ENCODE results near the gene APOC4.
A peak's percentile ranks its signal among the peaks of the same experiment; 100 is the strongest.

The APOC4 gene

DNA sequence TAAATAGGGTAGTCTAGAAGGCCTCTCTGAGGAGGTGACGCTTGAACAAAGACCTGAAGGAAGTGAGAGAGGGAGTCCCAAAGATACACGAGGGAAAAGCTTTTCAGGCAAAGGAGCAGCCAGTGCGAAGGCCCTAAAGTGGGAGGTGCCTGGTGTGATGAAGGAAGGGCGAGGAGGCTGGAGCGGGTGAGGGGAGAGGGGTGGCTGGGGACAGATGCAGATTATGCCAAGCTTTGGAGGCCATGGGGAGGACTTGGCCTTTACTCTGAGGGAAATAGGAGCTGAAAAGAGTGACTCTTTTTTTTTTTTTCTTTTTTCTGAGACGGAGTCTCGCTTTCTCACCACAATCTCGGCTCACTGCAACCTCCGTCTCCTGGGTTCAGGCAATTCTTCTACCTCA, 16.1 kb downstream of the APOC4 start:
- H3K4me1 Mint-ChIP-seq, result peaks cover 55% of the 10 kb centered on the region
- H3K27me3 Mint-ChIP-seq (ENCODE audit: low read depth), result no peaks in the 10 kb centered on the region
- H3K4me3 Mint-ChIP-seq, result peak overlapping the region; percentile 7 to 99 (median 95)
- H3K27ac Mint-ChIP-seq, result no peak overlapping the region
- TF ChIP-seq, protein P1, sequence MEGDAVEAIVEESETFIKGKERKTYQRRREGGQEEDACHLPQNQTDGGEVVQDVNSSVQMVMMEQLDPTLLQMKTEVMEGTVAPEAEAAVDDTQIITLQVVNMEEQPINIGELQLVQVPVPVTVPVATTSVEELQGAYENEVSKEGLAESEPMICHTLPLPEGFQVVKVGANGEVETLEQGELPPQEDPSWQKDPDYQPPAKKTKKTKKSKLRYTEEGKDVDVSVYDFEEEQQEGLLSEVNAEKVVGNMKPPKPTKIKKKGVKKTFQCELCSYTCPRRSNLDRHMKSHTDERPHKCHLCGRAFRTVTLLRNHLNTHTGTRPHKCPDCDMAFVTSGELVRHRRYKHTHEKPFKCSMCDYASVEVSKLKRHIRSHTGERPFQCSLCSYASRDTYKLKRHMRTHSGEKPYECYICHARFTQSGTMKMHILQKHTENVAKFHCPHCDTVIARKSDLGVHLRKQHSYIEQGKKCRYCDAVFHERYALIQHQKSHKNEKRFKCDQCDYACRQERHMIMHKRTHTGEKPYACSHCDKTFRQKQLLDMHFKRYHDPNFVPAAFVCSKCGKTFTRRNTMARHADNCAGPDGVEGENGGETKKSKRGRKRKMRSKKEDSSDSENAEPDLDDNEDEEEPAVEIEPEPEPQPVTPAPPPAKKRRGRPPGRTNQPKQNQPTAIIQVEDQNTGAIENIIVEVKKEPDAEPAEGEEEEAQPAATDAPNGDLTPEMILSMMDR (IDR thresholded peaks at IDR 0.05; ENCODE audit: unreplicated experiment in 3 of 3), result no peak
- peaks cover 13% of the 10 kb centered on the region for H3K36me3 Mint-ChIP-seq (ENCODE audit: low read depth)
- H3K9me3 Mint-ChIP-seq, result no peaks in the 10 kb centered on the region

DNA sequence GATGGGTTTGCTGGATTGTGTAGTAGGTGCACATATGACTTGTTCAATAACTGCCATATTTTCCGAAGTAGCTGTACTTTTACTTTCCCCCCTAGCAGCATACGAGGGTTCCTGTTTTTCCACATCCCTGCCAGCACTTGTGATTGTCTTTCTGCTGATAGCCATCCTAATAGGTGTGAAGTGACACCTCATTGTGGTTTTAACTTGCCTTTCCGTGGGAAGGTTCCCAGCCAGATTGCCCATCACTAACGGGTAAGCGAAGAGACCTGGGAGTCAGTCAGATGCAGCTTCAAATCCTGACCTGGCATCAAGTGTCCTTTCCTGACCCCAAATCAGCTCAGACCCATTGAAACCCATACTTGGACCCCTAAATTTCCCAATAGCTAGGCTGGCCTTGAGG, 17.7 kb downstream of the APOC4 start:
- Mint-ChIP-seq H3K4me1 (peaks cover 52% of the 10 kb centered on the region), H3K36me3 (ENCODE audit: low read depth) (peaks cover 20% of the 10 kb centered on the region), H3K27ac (no peak overlapping the region), H3K4me3 (peak overlapping the region in 1 of 3 experiments; percentile 43), H3K27me3 (ENCODE audit: low read depth) (no peaks in the 10 kb centered on the region), H3K9me3 (no peaks in the 10 kb centered on the region)
- TF ChIP-seq, protein P1 (IDR thresholded peaks at IDR 0.05; ENCODE audit: unreplicated experiment in 3 of 3), result no peak

DNA sequence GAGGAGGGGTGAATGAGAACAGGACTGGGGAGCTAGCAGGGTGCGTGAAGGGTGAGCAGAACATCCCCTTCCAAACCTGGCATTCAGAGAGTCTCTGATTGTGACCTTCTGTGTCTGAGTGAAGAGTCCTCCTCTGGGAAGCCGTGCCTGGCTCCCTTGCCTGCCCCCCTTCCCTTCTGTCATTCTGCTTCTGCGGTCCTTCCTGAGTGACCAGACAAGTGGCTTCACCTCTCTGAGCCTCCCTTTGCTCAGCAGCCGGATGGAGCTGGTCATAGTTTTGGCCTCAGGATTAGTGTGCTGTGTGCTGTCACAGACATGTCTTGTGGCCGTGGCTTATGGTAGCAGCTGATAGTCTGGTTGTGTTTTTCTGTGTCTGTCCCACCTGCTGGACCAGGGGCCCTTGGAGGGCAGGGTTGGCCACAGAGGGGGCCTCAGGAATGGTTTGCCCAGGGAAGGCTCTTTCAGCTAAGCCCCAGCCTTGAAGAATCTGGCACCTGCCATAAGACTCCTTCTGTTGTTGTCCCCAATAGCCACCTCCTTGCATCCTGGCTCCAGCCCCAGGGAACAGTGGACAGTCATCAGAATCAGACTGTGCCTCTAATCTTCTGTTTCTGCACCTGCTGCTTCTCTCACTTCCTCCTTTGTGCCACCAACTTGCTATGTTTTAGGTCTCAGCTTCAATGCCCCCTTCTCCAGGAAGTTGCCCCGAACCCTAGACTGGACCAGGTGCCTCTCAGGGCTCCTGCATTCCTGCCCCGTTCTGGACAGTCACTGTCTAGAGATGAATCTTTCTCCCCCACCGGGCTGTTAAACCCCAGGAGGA, 19.1 kb downstream of the APOC4 start:
- H3K4me1 Mint-ChIP-seq, result peaks cover 41% of the 10 kb centered on the region
- H3K9me3 Mint-ChIP-seq, result no peaks in the 10 kb centered on the region
- peaks cover 24% of the 10 kb centered on the region for H3K36me3 Mint-ChIP-seq (ENCODE audit: low read depth)
- peak overlapping the region in 1 of 3 experiments; percentile 30 for H3K27ac Mint-ChIP-seq
- no peaks in the 10 kb centered on the region for H3K27me3 Mint-ChIP-seq (ENCODE audit: low read depth)
- peak overlapping the region in 2 of 3 experiments; percentile 43 to 63 for H3K4me3 Mint-ChIP-seq
- TF ChIP-seq, protein P1 (IDR thresholded peaks at IDR 0.05; ENCODE audit: unreplicated experiment in 3 of 3), result no peak

DNA sequence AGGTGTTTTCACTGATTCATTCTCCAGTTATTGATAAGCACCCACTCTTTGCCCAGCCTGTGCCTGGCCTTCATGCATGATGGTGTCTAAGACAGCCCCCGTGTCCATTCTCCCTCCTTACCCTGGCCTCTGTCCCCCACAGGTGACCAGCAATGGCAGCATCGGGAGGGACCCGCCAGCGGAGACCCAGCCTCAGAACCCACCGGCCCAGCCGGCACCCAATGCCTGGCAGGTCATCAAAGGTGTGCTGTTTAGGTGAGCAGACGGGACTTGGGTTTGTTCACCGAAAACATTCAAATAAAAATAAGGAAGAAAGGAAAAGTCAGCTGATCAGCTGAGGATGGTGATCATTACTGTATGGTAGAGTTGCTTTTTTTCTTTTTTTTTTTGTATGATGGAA, 19.8 kb downstream of the APOC4 start:
- Mint-ChIP-seq H3K4me1 (peaks cover 34% of the 10 kb centered on the region), H3K9me3 (no peaks in the 10 kb centered on the region), H3K4me3 (no peak overlapping the region), H3K36me3 (ENCODE audit: low read depth) (peaks cover 27% of the 10 kb centered on the region), H3K27me3 (ENCODE audit: low read depth) (no peaks in the 10 kb centered on the region), H3K27ac (peak overlapping the region in 1 of 3 experiments; percentile 30)
- TF ChIP-seq, protein P1 (IDR thresholded peaks at IDR 0.05; ENCODE audit: unreplicated experiment in 3 of 3), result no peak

DNA sequence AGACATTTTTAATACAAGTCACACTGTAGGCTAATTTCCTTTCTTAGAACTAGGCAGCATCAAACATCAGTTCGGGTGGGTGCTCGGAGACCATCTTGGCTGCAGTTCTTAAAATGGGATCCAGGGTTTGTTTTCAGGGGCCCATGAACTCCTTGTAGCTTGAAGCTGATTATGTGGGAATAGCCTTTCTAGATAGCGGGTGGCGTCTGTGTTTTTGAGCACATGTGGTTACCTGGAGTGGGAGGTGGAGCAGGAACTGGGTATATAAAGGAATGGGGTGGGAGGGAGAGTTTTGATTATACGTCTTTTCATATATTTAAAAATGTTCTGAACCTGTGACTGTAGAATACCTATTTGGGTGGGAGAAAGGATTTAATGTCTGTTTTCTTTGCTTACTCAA, 26.1 kb downstream of the APOC4 start:
- TF ChIP-seq, protein P1 (IDR thresholded peaks at IDR 0.05; ENCODE audit: unreplicated experiment in 3 of 3), result no peak
- H3K4me3 Mint-ChIP-seq, result no peak overlapping the region
- no peaks in the 10 kb centered on the region for H3K4me1 Mint-ChIP-seq
- no peaks in the 10 kb centered on the region for H3K27me3 Mint-ChIP-seq (ENCODE audit: low read depth)
- no peaks in the 10 kb centered on the region for H3K9me3 Mint-ChIP-seq
- H3K36me3 Mint-ChIP-seq (ENCODE audit: low read depth), result peaks cover 30% of the 10 kb centered on the region
- H3K27ac Mint-ChIP-seq, result no peak overlapping the region

GRCh38 chr19:44968670-44969069, 26.6 kb downstream of the APOC4 start:
- TF ChIP-seq, protein P1 (IDR thresholded peaks at IDR 0.05; ENCODE audit: unreplicated experiment in 3 of 3), result no peak
- no peak overlapping the region for H3K4me3 Mint-ChIP-seq
- H3K36me3 Mint-ChIP-seq (ENCODE audit: low read depth), result peaks cover 33% of the 10 kb centered on the region
- H3K9me3 Mint-ChIP-seq, result no peaks in the 10 kb centered on the region
- no peak overlapping the region for H3K27ac Mint-ChIP-seq
- H3K27me3 Mint-ChIP-seq (ENCODE audit: low read depth), result no peaks in the 10 kb centered on the region
- no peaks in the 10 kb centered on the region for H3K4me1 Mint-ChIP-seq

Measured in nephron (organoid).